GM15510 (cell line): ENCODE results near the gene ZNF532.

Experiments used
- POLR2A ChIP-seq: IDR thresholded peaks from 3 replicates; pipeline ENCODE4 v1.6.1; 2011; ENCODE audit warnings: borderline replicate concordance; ENCODE audit not compliant: insufficient read length; ENCODE audit errors: extremely low read depth

The ZNF532 gene

GRCh38 chr18:58845928-58846724 is 18.6 kb upstream of the ZNF532 start:
- TF ChIP-seq POLR2A, result no peak

DNA sequence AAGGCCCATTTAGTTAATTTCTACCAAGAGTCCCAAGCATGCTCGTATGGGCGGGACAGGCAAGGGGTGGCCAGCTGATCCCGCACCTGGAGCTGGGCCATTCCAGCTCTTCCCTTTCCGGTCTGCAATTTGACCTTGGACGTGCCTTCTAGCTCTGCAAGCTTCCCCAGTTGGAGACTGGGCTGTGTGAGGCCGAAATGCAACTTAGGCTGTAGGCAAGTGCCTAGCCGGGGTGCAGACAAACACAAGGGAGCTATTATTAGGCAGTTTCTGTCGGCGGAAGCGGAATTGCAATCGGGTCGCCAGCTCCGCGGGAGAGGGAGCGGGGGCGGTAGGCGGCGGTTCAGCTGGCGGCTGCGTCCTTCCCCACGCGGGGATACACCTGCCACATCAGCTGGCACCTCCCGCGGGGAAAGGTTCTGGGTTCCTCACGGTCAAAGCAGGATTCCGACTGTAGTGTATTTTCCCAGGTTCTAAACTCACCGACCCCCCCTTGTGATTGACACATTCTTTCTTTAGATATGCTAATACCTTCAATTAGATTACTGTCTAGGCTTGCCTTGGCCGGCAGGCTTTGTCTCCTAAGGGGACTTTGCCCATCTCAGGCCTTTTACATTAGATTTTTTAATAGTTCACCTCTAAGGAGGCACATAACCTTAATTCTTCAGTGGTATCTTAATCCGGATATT is 17.1 kb upstream of the ZNF532 start:
- TF ChIP-seq POLR2A, result no peak

DNA sequence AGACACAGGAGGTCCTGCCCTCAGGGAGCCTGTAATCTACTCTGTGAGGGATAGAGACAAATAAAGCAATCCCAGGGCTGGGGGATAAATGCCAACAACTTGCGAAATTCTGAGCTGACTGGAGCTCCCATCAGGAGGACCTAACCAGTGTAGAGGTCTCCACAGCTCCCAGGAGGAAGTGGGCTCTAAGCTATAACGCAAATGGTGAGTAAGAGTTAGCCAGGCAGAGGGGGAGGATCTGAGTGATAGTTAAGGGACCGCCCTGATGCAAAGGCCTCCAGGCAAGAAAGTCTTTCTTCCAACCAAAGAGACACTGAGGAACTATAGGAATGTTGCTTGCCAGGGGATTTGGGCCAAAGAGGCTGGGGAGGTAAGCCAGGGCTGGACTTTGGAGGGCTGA is 16.0 kb upstream of the ZNF532 start:
- no peak for TF ChIP-seq POLR2A

GRCh38 chr18:58850786-58851469 is 13.7 kb upstream of the ZNF532 start:
- no peak for TF ChIP-seq POLR2A

- TF ChIP-seq POLR2A, result no peak
These were observed 12.8 kb upstream of the ZNF532 start for GRCh38 chr18:58851856-58852255.

GRCh38 chr18:58852629-58853028 is 12.0 kb upstream of the ZNF532 start:
- TF ChIP-seq POLR2A, result no peak

DNA sequence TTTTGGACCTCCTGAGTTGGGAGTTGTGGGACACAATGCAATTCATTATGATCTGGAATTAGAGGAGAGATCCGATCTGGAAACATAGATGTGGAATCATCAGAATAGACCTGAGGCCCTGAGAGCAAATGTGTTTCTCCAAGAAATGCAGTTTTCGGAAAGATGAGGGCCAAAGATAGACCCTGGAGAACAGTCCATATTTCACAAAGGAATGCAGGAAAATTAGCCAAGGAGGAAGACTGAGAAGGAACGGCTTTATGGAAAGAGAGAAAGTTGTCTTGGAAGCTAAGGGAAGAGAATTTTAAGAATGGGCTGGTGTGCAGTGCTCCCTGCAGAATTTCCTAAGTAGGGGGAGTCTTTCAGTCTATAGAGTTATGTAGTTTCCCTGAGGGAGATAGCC is 11.1 kb upstream of the ZNF532 start:
- no peak for TF ChIP-seq POLR2A

DNA sequence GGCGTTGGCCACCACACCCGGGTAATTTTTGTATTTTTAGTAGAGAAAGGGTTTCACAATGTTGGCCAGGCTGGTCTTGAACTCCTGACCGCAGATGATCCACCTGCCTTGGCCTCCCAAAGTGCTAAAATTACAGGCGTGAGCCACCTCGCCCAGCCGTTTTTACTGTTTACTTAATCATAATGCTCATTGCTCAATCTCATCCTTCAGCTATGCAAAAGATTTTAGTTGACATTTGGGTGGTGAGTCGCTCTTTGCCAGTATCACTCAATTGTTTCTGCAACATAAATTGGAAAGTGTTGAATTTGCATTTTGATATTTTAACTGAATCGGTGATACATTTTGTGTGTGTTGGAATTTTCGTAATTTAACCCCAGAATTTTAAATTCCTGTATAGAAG is 7.8 kb upstream of the ZNF532 start:
- TF ChIP-seq POLR2A, result no peak

DNA sequence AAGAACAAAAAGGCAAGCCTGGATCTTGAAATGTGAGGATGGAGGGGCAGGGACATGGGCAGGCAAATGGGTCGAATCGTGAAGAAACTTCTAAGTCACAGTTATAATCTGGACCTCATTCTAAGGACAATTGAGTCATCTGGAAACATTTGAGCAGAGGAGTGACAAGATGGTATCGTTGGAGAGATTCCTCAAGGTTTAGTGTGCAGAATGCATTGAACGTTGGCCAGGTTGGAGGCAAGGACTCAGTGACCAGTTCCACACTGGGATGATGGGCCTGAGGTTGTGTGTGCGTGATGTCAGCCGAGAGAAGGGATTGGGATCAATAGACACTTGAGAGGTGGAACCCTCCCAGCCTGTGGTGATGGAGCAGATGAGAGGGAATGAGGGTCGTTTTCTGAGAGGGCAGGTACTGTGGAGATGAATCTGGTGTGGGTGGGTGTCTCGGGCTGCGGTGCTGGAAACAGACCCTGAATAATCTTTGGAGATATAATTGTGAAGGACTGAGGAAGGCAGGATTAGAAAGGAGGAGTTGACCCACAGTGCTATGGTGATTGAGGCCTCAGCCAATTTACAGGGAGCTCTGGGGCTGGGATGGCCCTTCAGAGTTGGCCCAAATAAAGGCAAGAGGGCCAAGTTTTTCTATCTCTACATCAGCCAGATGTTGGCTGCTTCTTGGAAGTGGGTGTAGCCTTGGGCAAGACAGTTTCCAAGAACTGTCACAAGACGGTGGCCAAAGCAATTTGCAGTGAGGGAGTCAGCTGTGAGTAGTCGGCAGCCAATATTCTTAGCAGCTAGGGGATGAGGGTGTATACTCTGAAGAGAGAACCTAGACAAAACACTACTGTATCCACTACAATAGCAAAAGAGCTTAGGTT is 5.8 kb upstream of the ZNF532 start:
- no peak for TF ChIP-seq POLR2A

- TF ChIP-seq POLR2A, result no peak
These were observed 4.8 kb upstream of the ZNF532 start for GRCh38 chr18:58859907-58860306.

- no peak for TF ChIP-seq POLR2A
These were observed 3.9 kb upstream of the ZNF532 start for GRCh38 chr18:58860747-58861231.

DNA sequence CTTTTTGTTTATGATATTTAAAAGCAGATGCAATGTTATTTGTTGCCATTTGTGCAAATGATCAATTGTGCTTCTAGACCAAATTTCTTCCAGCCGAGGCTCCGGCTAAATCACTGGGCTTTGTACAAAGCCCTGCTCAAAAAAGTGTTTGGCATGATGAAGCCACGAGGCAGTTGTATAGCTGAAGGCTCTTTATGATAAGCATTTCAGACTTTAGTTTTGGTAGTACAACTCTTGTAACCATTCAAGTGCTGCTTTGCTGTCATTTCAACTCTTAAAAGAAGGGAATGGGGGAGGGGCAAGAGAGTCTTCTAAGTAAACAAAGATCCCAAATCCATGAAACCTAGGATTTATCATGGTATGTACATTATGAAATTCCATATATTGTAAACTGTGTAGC is 3.3 kb upstream of the ZNF532 start:
- no peak for TF ChIP-seq POLR2A

DNA sequence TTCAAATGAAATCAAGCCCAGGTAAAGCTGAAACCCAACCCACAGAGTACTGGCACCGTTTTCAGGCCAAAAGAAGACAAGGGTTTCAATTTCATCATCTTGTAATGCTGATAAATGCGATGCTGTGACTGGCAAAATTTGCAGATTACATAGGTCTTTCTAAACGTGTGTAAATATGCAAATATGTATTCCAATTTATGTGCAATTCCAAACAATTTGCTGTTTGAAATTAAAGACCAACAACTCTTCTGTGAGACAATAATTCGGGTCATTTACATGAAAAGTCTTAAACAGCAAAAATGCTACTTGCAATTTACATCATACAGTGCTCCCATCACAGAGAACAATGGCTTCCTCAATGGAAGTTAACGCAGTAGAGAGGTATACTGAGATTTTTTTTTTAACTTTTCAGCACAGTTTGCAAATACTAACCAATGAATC is 2.8 kb upstream of the ZNF532 start:
- TF ChIP-seq POLR2A, result no peak

GRCh38 chr18:58862356-58862755 is 2.3 kb upstream of the ZNF532 start:
- no peak for TF ChIP-seq POLR2A
